Activated CD8-positive, alpha-beta memory T cell treated with anti-CD3 and anti-CD28 coated beads, Interleukin-2, amount 50 U/mL, for 1 hour (primary cell): ENCODE measurements around the gene MAPKAPK3.

Experiments used
- DNase-seq: peaks from one replicate; pipeline ENCODE4 v3.0.0-alpha.2; 2020; ENCODE audit errors: extremely low read depth

MAPKAPK3 gene

GRCh38 chr3:50617096-50617791, at the start of gene MAPKAPK3:
Gene MAPKAPK3 (plus strand): TSS chr3:50617151. CDS start chr3:50617566, 415 bp downstream.
- DNase-seq = no peak

DNA sequence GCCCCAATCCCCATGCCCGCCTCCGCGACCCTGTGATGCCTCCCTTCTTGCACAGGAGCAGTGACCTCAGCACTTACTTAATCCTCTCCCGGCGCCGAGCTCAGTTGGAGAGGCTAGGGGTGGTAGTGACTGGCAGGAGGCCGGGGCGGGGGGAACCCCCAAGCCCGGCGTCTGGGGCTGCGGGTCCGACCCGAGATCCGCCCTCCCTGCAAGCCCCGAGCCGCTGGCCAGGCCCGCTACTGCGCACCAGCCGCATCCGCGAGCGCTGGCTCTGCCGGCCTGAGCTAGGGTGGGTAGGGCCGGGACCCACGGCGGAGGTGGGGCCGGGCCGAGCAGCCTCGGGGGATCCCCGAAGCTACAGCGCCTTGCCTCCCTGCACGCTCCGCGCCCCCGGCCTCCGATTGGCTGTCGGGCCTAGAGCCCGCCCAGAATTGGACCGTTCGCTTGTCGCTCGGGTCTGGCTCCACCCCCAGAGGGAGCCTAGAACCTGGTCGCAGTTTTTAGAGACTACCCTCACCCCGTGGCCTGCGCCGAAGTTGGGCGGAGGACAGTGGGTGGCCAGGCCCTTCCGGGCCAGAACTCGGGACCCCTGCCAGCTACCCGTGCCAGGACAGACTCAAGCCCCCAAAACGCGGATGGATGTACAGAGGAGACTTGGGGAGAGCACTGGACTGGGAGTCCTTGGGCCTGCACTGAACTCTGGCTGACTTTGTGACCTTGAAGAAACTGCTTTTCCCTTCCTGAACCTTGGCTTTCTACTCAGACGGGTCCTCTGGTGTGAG, 49.4 kb upstream of the MAPKAPK3 start, which contains the start of gene C3orf18:
Gene C3orf18 (minus strand): TSS at position 362 of the 782 bp plus-strand sequence. CDS start 2,048 bp downstream, outside the sequence.
- DNase-seq = peak; percentile 66

DNA sequence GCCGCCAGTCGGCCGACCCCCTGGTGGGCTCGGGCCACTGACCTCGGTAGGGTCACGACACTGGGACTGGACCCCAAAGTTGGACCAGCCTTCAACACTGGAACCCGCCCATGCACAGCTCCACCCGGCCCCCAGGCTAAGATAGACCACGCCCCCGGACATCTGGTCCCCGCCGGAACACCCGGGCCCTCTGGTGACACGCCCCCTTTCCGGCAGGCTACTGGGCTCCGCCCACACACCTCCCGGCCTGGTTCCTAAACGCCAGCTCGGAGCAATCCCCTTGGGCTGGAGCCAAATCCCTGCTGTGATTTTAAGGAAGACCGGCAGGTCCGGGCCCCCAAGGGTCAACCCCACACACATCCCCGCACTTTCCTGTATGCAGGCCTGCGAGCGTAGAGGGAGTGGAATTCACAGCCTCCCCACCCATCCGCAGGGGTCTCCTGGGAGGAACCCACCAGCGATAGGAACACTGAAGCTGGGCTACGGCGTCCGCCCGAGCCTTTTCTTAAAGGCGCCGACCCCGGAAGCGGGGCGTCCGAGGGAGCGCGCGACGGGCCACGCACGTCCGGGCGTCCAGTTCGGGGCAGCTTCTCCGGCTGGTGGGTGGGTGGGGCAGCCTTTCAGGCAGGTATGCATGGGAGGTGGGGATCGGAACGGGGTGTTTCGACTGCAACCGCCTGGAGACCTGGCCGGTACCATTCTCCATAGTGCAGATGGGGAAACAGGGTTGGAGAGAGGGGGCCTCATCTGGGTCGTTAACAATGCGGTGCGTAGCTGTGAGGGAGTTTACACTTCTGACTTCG, 47.8 kb upstream of the MAPKAPK3 start, which contains the start of gene HEMK1:
Gene HEMK1 (plus strand): TSS at position 576 of the 803 bp plus-strand sequence. CDS start 1,583 bp downstream, outside the sequence.
- peak; percentile 80 for DNase-seq

- no peak for DNase-seq
Observed at GRCh38 chr3:50570508-50571279, 46.3 kb upstream of the MAPKAPK3 start.

DNA sequence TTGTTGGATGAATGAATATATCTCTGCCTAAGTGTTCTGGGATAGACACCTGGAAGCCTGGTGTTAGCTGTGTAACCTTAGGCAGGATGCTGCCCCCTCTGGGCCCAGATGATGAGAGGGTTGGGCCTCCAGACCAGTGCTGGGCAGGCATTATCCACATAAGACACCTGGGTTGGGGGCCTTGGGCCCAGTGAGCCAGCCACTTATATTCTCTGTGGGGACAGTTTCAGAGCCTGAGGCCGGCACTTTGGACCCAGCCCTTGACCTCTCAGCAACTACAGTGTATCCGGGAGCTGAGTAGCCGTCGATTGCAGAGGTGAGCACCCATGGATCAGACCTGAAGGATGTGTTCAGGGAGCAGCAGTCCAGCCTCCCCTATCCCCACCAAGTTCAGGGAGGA, 45.5 kb upstream of the MAPKAPK3 start:
- DNase-seq = no peak

DNA sequence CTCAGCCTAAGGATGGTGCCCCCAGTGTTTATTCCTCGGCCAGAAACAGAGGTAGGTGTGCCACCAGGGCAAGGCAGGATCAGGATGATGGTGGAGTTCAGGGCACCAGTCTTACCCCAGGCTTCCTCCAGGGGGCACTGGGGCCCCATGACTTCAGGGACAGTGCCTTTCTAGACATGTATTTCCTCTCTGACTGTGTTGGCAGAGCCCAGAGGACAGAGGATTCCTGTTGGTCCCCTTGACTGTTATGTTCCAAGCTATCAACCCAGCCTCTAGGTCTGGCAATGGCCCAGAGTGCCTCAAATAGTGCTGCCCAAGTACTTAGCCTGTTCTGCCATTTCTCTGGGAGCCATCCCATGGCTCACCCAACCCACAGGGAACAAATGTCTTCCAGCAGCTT, 44.8 kb upstream of the MAPKAPK3 start:
- DNase-seq = peak; percentile 37

DNA sequence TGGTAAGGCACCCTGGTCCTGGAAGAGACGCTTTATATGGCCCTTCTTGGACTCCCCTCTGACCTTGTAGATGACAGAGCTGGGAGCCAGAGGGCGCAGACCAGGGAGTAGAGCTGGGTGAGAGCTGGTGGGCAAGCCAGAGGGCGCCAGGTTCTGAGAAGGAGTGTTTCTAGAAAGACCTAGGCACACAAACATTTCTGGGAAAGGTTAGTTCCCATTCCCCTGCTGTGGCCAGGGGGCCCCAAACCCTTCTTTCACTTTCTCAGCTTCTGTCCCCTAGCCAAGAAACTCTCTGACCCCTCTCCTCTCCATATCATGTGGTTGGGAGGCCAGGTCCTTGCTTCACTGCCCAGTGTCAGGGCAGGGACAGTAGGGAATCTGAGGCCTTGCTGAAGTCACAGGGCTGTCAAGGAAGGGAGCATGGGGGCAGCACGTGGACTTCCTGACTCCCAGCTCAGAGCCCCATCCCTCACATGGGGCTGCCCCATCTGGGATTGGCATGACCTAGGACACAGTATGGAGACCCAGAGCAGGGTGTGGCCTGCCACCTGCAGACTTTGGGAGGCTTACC, 44.1 kb upstream of the MAPKAPK3 start:
- DNase-seq = no peak

DNA sequence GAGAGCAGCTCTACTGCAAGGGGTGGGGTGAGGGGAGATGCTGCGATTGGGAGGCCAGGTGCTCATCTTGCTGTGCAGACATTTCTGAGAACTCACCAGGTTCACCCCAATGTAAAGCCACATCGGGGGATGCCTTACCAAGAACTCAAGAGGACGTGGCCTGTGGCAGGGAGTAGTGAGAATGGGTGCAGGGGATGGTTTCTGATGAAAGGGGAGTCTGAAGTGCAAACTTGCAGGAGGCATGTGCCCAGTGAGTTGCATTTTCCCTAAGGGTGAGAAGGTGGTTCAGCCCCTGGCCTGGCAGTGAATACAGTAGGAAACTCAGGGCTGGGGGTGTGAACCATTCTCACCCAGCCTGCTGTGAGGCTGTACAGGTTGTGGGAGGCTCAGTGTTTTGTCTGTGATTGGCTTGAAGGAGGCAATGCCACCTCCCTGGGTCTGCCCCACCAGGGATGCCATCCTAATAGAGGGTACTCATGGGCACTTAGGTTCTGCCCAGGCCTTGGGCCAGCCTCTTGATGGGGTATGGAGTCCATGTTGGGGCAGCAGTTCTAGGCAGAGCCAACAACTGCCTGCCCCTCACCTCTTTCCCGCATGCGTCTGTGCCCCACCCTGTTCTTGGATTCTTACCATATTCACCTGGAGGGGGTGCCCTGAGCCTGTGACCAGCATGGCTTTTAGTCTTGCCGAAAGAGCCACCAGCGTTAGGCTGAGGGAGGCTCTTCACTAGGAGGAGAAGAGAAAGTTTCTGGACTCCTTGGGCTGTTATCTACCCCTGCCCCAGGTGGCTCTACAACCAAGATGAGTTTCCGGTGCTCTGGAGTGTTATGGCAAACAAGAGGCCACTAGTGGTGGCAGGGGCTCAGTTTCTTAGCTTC, 43.1 kb upstream of the MAPKAPK3 start:
- DNase-seq = no peak

DNA sequence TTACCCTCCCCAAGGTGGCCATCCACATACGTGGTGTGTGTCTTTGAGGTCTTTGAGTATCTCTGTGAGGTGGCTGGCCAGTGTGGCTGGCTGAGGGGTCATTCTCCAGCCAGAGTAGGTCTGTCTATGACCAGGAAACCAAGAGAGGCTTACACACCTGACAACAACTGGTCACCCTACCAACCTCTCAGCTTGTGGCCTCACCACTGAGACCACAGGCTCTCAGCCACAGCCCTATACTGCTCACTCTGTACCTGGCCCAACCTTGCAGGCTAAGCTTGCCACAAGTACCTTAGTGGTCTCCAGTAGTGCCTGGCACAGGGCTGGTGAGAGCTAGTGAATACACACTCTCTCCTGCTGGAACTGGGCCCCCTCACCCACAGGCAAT, 42.5 kb upstream of the MAPKAPK3 start:
- no peak for DNase-seq

DNA sequence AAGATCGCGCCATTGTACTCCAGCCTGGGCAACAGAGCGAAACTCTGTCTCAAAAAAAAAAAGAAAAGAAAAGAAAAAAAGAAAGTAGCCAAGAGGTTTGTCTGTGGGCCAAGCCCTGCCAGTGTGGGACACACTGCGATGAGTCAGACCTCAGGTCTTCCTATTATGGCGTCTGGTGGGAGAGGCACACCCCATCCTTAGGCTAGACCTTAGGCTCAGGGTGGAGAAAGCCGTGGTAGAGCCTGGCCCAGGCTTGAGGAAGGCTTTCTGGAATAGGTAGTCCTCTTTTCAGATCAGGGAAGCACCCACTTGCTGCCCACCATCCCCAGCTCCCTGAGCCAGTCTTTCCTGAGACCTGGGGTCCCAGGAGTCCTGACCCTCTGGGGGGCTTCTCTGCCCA, 41.6 kb upstream of the MAPKAPK3 start:
- no peak for DNase-seq

GRCh38 chr3:50577348-50577747, 39.6 kb upstream of the MAPKAPK3 start:
- no peak for DNase-seq

GRCh38 chr3:50580683-50581458, 36.1 kb upstream of the MAPKAPK3 start:
- no peak for DNase-seq

- no peak for DNase-seq
Observed at GRCh38 chr3:50581459-50581842, 35.5 kb upstream of the MAPKAPK3 start.

DNA sequence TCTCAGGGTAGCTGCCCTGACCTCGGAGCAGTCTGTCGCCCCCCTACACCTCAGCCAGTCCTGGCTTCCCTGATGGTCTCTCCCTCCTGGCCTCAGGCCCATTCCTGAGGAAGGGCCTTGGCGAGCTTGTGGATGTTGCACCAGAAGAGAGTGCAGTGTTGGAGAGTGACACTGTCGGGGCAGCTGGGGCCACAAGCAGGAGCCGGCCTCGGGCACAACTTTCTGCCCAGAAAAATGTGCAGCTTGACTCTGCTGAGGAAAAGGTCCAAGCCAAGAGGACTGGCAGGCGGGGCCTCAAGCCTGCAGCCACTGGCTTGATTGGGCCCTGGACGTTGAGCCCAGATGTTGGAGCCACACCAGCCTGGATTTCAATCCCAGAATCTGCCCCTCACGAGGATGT, 34.9 kb upstream of the MAPKAPK3 start:
- DNase-seq = no peak

GRCh38 chr3:50583897-50584296, 33.1 kb upstream of the MAPKAPK3 start:
- no peak for DNase-seq

- DNase-seq = no peak
Observed at GRCh38 chr3:50584391-50584790, 32.6 kb upstream of the MAPKAPK3 start.

GRCh38 chr3:50585919-50586762, 30.8 kb upstream of the MAPKAPK3 start:
- DNase-seq = no peak

DNA sequence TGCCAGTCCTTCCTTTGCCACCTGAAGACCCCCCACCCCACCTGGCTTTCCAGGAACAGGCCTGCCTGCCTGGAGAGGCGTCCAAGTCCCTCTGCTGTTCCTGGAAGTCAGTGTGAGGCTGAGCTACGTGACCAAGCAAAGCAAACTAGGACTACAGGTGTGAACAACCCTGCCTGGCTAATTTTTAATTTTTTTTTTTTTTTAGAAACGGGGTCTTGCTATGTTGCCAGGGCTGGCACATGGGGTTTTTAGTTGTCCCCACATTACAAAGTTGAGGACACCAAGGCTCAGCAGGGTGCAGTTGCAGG, 30.2 kb upstream of the MAPKAPK3 start:
- DNase-seq = no peak

DNA sequence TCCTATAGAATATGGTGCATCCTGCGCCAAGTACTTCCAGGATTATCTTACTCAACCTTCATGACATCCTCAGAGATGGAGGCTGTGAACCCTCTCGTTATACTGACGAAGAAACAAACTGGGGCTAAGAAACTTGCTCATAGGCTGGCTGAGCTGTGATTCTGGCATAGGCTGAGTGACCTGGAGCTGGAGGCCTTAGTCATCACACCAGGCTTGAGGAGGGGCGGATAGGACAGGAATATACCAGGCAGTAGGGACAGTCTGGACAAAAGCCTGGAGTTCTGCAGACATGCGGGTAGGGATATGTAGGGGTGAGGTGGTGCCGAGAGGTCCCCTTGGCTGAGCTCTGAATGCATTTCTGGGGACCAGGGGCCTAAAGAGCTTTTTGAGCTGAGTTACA, 29.6 kb upstream of the MAPKAPK3 start:
- no peak for DNase-seq
